Activated naive CD4-positive, alpha-beta T cell (primary cell): ENCODE measurements around the gene TAF3.

Experiments used
- DNase-seq, 4 experiments: peaks; one replicate each; lab custom pipeline; 2025; lab: John Stamatoyannopoulos, UW

TAF3 gene

GRCh38 chr10:7937315-7937945 lies 119.1 kb downstream of the TAF3 start:
- DNase-seq, result no peak

DNA sequence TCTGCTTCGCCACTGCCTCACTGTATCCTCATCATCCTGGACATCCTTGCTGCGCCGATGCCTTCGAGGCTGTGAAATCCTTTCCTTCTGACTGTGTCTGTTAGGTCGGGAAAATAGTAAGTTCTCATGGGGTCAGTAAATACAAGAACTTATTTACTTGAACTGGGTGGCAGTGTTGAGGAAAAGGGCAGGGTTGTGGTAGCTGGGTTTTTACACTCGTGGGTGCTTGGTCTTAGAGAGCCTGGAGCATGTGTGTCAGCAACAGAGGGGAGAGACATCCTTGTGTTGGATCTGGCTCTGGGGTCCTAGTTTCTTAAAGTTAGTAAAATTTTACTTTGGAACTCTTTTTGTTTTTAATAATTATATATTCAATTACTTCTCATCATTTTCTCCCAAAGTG lies 123.3 kb downstream of the TAF3 start:
- DNase-seq, result no peak

DNA sequence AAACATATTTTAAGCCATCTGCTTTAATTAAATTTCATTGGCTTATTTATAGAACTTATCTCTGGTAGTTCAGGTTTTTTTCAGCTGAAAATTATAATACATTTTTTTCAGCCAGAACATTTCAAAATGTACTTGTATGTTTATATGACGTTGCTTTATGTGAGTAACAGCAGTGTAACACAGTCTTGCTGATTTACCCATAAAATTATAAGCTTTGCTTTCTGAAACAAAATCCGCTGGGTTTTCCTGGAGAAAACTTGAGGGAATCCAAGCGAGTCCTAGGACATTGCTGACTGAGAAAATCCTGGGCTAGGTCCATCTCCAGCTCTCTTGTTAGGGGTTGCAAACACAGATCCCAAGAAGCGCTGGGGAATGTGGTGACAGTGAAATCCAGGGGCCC lies 124.0 kb downstream of the TAF3 start:
- no peak for DNase-seq

DNA sequence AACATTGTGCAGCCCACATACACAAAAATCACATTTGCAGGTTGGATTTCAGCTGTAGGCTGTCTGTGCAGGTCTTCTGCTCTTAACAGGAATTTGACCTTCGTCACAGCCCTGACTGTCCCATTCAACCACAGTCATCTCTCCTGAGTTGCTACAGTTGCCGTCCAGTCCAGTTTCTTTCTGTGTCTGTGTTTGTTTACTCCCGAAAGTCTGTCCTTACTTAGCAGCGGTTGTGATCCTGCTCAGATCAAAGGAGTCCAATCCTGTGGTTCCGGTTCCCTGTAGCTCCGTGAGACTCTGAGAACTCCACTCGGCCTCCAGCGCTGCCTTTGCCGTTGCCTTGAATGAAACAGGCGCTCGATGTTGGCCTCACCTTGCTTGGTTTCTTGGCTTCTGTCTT lies 124.6 kb downstream of the TAF3 start:
- no peak for DNase-seq

- DNase-seq, result no peak
Measured at GRCh38 chr10:7944215-7944480, 125.8 kb downstream of the TAF3 start.

DNA sequence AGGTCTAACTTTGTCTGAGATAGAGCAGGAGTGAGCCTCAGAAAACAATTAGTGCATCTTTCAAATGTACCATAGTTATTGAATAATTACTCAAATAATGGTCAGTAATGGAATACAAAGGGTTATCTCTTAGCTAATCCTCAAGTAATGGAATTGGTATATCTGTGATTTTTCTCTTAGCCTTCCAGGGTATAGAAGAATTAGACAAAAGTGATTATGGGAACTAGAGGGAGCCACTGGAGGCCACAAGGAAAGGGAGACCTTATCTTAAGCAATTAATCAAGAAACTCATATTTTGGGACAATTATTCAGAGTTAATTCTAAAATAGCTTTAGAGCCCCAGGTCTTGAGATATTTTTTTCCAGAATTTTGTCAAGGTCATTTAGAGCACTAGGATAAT lies 126.2 kb downstream of the TAF3 start:
- DNase-seq, result no peak

DNA sequence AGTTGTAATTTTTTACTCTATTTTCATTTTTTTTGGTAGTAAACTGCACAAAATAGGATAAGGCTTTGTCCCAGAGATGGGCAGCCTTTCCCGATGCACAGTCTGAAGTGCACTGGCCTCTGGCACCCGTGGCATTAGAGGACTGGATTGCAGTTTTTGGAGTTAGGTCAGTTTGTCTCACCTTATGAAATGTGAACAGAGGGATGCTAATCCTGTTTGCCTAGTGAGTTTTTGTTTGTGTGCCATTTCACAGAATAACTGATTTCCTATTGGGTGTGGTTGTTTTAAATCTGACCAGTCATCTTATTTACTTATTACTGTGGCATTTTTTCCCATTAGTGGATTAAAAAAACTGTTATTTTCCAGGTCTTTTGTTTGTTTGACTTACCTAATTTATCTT lies 126.7 kb downstream of the TAF3 start:
- DNase-seq, result no peak

DNA sequence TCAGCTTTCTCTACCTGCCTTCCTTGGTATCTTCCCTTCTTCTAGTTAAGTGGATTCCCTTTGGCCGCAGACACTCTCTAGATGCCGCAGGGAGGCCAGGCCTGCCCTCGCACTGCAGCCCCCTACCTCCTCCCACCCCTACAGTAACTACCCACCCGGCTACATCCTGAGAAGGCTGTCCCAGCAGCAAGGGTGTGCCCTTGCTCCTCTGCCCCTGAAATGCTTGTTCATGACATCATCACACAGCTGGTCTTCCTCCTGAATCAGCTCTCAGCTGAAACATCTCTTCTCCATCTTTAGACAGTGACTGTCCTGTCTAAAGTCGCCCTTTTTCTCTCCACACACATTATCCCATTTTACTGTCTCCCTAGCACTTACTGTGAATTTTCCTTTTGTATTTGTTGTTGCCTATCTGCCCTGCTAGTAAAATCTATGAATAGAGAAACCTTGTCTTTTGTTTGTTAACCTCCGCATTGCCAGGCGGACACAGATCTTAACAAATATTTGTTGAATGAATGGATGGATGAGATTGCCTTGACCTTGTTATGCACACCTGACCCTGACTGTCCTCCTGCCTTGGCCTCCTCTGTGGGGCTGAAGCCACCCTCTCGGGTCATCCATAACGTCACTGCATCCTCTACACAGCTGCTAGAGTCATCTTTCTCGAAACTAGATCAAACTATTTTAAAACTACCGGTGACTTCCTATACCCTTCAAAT lies 127.3 kb downstream of the TAF3 start:
- DNase-seq, result no peak

- DNase-seq, result no peak
Measured at GRCh38 chr10:7948371-7949000, 130.2 kb downstream of the TAF3 start.

GRCh38 chr10:7950981-7951847 lies 132.9 kb downstream of the TAF3 start:
- DNase-seq, result no peak

DNA sequence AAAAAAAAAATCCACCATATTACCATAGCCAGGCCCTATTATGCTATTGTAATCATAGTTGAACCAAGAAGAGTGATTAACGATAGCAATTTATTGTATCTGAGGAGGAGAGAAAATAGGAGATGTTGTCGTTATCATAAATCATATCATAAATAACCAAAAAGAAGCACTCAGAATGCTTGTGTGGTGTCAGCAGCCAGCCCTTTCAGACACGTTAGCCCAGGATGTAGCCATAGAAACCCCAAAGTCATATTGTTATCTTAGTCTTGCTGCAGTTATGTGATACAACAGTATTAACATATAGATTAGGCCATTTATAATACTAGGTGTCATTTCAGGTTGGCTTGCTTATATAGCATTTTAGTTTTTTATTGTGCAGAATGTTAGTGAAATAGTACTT lies 134.0 kb downstream of the TAF3 start:
- no peak for DNase-seq

DNA sequence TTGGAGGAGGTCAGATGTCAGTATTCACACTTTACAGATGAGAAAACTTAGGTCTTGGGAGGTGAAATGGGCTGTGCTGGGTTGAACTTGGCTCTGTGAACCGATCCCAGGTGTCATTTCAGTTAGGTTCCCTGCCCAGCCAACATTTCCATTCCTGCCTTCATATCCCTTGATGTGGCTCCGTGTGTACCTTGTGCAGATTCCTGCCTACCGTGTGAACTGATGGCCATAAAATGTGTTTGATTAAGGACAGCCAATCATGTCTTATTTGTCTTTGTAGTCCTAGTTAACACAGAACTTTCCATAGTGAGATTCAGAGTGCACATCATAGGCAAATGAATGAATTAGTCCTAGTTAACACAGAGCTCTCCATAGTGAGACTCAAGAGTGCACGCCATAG lies 135.1 kb downstream of the TAF3 start:
- no peak for DNase-seq

DNA sequence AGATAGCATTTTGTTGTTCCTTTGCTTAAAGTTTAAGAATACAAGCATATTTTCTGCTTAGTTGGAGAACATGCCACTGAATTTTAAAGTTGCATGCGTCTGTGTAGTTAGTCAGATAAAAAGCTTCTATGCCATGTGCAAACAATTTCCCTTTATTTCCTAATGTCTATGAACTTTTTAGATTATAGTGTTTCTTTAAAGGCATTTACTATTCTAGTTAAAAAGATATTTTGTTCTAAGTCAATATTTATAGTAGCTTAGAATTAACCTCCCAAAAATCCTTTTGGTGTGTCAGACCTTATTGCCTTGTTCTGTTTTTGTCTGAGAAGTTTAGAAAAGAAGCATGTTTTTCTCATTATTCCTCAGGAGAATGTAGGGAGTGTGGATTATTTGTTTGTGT lies 137.1 kb downstream of the TAF3 start:
- no peak for DNase-seq

DNA sequence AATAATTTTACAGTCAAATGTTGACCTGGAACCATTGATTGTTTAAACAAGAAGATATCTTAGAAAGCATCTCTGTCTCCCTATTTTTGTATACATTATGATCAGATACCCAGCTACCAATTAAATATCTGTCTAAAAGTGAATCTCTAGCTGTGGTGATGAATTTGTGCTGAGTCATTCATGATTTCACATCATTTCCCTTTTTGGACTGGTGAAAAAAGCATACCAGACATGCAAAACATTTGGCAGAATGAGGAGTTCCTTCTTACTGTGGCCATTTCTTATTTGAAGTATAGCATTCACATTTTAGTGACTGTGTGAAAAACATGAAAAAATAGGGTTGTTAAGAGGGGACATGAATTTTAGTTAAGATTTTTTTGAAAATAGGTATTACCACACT lies 138.2 kb downstream of the TAF3 start:
- no peak for DNase-seq

- no peak for DNase-seq
Measured at GRCh38 chr10:7957591-7957990, 139.3 kb downstream of the TAF3 start.

DNA sequence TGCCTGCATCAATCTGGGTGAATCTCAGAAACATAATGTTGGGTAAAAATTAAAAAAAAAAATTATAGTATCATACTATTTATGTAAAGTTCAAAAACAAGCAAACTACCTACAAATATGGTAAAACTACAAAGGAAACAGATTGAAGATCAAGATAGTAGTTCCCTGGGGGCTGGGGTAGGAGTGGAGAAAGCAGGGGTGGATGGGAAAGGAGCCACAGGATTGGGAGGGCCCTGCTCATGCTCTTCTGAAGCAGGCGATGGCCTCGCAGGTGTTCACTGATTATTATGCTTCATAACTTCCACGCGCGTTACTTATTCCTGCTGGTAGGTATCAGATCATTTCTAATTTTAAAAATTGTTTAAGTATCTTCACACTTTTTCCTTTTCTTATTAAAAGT lies 140.1 kb downstream of the TAF3 start:
- no peak for DNase-seq

DNA sequence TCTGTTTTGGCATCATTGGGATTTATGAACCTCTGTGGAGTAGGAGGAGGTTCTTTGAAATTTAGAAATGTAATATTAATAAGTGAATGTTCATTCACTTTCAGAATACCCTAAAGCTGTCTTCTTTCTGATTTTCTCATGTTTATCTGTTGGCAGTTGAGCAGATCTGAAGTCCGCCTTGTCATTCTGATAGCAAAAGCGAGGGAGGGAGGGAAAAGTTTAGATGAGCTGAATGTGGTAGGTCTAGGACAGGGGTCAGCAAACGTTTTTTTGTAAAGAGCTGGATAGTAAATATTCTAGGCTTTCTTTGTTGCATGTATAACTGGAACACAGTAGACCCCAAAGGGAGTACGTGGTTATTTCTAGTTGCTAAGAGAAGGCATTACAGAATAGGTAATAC lies 141.8 kb downstream of the TAF3 start:
- no peak for DNase-seq

GRCh38 chr10:7962592-7962991 lies 144.3 kb downstream of the TAF3 start:
- no peak for DNase-seq

DNA sequence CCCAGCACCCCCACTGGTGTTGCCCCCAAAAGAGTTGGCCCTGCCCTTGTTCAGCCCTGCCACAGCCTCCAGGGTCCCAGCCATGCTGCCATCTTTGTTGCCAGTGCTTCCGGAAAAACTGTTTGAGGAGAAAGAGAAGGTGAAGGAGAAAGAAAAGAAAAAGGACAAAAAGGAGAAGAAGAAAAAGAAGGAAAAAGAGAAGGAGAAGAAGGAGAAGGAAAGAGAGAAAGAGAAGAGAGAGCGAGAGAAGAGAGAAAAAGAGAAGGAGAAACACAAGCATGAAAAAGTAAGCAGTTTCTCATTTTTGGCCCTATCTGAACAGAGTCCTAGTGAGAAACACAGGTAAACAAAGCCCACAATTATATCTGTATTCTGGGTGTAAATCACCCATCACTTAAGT lies 147.2 kb downstream of the TAF3 start:
- DNase-seq, result no peak

- no peak for DNase-seq
Measured at GRCh38 chr10:7967035-7967434, 148.7 kb downstream of the TAF3 start.

GRCh38 chr10:7968510-7969112 lies 150.3 kb downstream of the TAF3 start:
- DNase-seq, result no peak

DNA sequence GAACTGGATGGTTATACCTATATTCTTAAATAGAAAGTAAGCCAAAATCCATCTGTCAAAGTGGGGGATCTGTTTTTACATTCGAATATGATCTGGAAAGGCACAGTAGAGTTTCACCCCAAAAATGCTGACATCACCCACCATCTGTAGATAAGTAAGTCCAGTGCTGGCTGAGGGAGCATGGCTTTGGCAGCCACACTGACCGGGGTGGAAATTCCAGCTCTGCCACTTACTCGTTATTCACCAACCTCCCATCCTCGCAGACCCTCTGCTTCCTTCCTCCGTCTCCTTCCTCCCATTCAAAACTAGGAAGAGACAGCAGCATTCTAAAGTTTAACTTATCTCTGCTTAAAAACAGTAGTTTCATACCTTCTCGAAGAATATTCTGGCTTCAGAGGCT lies 151.3 kb downstream of the TAF3 start:
- no peak for DNase-seq

DNA sequence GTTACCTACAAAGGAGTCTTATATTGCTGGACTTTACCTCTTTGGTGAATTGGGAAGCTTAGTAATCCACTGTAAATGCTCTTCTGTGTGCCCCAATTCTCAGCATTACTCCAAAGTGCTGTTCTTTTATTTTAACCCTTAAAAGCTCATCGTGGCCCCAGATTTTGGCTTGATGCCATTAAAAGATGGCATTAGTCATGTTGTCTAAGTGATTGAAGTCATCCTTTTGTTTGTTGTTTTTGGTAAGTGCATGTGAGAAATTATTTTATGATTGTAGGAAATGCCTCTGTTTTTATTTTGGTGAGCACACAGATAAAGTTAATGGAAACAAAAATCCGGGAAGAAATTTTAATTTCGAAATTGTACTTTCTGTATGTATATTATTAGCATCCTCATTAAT lies 153.6 kb downstream of the TAF3 start:
- no peak for DNase-seq
